ENCODE data around the gene PPP1R14C. TPM values are rescaled to one million over a fixed set of nuclear protein-coding genes. Genes with fewer than 3 reads are reported as not detected.

Gene PPP1R14C
- total RNA-seq, 4 donors from 2014 or later = 34.7 to 102 (median 79.7) TPM

- intact Hi-C loops (cut with DNase I) = no loop called here
- Histone ChIP-seq H3K4me1 (peaks cover 12 to 33% of the 10 kb centered on the region in 2 donors), H3K27me3 (no peaks in the 10 kb centered on the region), H3K9me3 (no peaks in the 10 kb centered on the region), H3K27ac (peak overlapping the region in 1 of 3 donors; percentile 88), H3K4me3 (replicated peaks in 1 of 3) (no peak overlapping the region), H3K36me3 (no peaks in the 10 kb centered on the region)
- WGBS, 2 donors = 32 to 40% methylated on average over 1 of the region's 1 CpG
- TF ChIP-seq POLR2A (IDR thresholded peaks at IDR 0.05) (no peak), CTCF (IDR thresholded peaks at IDR 0.05) (no peak)
- DNase-seq = no peak
These were observed 155.8 kb downstream of the PPP1R14C start for GRCh38 chr6:150298676-150299075.

Small RNA genes within 50 kb of the gene (small RNA-seq; reads per million reads assigned to genes)
- gene RF01210 = not detected

Other genes with a start within 250 kb of the PPP1R14C start
- gene RAET1E, start 244.9 kb upstream of the PPP1R14C start, total RNA-seq = 1 to 10 TPM in 1 of 4 donors, not detected in 3; 1.7 TPM
- 1 to 10 TPM in 2 of 4 donors, under 1 TPM in 1, not detected in 1; 0.59 to 2.0 (median 1.6) TPM for gene RAET1G, start 219.9 kb upstream of the PPP1R14C start, total RNA-seq
- 1 to 10 TPM in 1 of 4 donors, under 1 TPM in 1, not detected in 2; 0.78 to 1.5 TPM for gene ULBP2, start 201.0 kb upstream of the PPP1R14C start, total RNA-seq
- under 1 TPM in 2 of 4 donors, not detected in 2; 0.33 to 0.46 TPM for gene ULBP1, start 179.1 kb upstream of the PPP1R14C start, total RNA-seq
- not detected for gene RAET1L, start 117.5 kb upstream of the PPP1R14C start, total RNA-seq
- gene ULBP3, start 73.9 kb upstream of the PPP1R14C start, total RNA-seq = 10 to 100 TPM in 3 of 4 donors, 1 to 10 TPM in 1; 2.4 to 31.7 (median 16.5) TPM
- gene IYD, start 226.0 kb downstream of the PPP1R14C start, total RNA-seq = 1,000 to 10,000 TPM in 1 of 4 donors, 100 to 1,000 TPM in 3; 571 to 1,038 (median 665) TPM